Endothelial cell of umbilical vein (primary cell): ENCODE measurements around the gene LIMCH1. TPM values are rescaled to one million over a fixed set of nuclear protein-coding genes. Genes with fewer than 3 reads are reported as not detected.

Source experiments
- BruUV-seq: library from RNA; stranded (reverse); fragments of 400-500 nt; replicated peaks from 2 replicates; lab custom pipeline; 2021; lab: Mats Ljungman, UMichigan
- CTCF ChIA-PET: fragments of 300-600, 350-600 bp; sonication (Branson Sonifier 250); formaldehyde crosslinking; loops from one replicate; lab custom pipeline; 2021; ENCODE audit warnings: antibody characterized with exemption, inconsistent platforms; lab: Charles Lee
- POLR2A ChIA-PET: fragments of 300-600, 350-600 bp; sonication (Branson Sonifier 250); formaldehyde crosslinking; loops from one replicate; lab custom pipeline; 2021; ENCODE audit warnings: antibody characterized with exemption, inconsistent platforms; lab: Charles Lee
- DNase-seq: peaks from one replicate; pipeline ENCODE4 v3.0.0-alpha.2; 2011; ENCODE audit warnings: low read depth, low spot score
- FAIRE-seq: peaks from 2 replicates; lab custom pipeline; 2011; peaks lifted over from hg19 to GRCh38; lab: Jason Lieb, UNC
- H2AFZ ChIP-seq: 2 replicates; pipeline ENCODE4 v1.6.0; 2012; ENCODE audit warnings: low read depth, low read length, control low read depth, inconsistent platforms
- H3K27ac ChIP-seq: 2 replicates; pipeline ENCODE4 v1.5.1; 2011; ENCODE audit warnings: low read depth, mild to moderate bottlenecking, control low read depth, low read length, moderate library complexity; ENCODE audit not compliant: insufficient read depth
- H3K27me3 ChIP-seq, 2 experiments: 2 replicates each; pipeline versions ENCODE4 v1.6.0 to v1.6.1; 2011; ENCODE audit warnings: low read length in 2 of 2, mixed read lengths in 1 of 2; ENCODE audit not compliant: control insufficient read depth in 2 of 2, insufficient read depth in 2 of 2
- H3K36me3 ChIP-seq, 2 experiments: 2 replicates in 1 of 2; 3 replicates in 1 of 2; pipeline ENCODE4 v1.5.1; 2011; ENCODE audit warnings: low read length in 2 of 2, mild to moderate bottlenecking in 1 of 2, moderate library complexity in 1 of 2; ENCODE audit not compliant: control insufficient read depth in 2 of 2, insufficient read depth in 2 of 2; ENCODE audit errors: extremely low read depth in 1 of 2
- H3K4me1 ChIP-seq: 3 replicates; pipeline ENCODE4 v1.5.1; 2011; ENCODE audit warnings: mild to moderate bottlenecking, low read length; ENCODE audit not compliant: control insufficient read depth, insufficient read depth; ENCODE audit errors: extremely low read depth
- H3K4me2 ChIP-seq: 2 replicates; pipeline ENCODE4 v1.6.1; 2011; ENCODE audit warnings: low read length, control low read depth, mixed read lengths; ENCODE audit not compliant: insufficient read depth
- H3K4me3 ChIP-seq, 3 experiments: fragments of 200-600 bp in 1 of 3; sonication (generic), shearing (Covaris generic) in 1 of 3; replicated peaks in 1 of 3; 2 replicates each; pipeline ENCODE4 v1.5.1; 2011 to 2016; ENCODE audit warnings: control low read depth in 3 of 3, low read length in 3 of 3, mild to moderate bottlenecking in 2 of 3, inconsistent platforms in 1 of 3, low read depth in 1 of 3, moderate library complexity in 1 of 3; ENCODE audit not compliant: insufficient read depth in 1 of 3
- H3K79me2 ChIP-seq: 2 replicates; pipeline ENCODE4 v1.6.0; 2012; ENCODE audit warnings: low read length, inconsistent platforms; ENCODE audit not compliant: control insufficient read depth, insufficient read depth
- H3K9ac ChIP-seq: replicated peaks from 2 replicates; pipeline ENCODE3; 2011; ENCODE audit warnings: low read length, control low read depth; ENCODE audit not compliant: insufficient read depth; ENCODE audit errors: extremely low read depth
- H3K9me1 ChIP-seq: replicated peaks from 3 replicates; pipeline ENCODE4 v1.6.0; 2011; ENCODE audit warnings: mild to moderate bottlenecking, low read length; ENCODE audit not compliant: control insufficient read depth, insufficient read depth; ENCODE audit errors: extremely low read depth
- H3K9me3 ChIP-seq: replicated peaks from 2 replicates; pipeline ENCODE4 v1.5.1; 2012; ENCODE audit warnings: low read length, inconsistent platforms; ENCODE audit not compliant: control insufficient read depth, insufficient read depth
- H4K20me1 ChIP-seq: replicated peaks from 2 replicates; pipeline ENCODE3; 2011; ENCODE audit warnings: mild to moderate bottlenecking, low read length; ENCODE audit not compliant: control insufficient read depth, insufficient read depth; ENCODE audit errors: extremely low read depth
- CTCF ChIP-seq, 2 donors: IDR thresholded peaks; 1 replicate in 1 of 2; 2 replicates in 1 of 2; pipeline ENCODE4 v1.5.1; 2011; ENCODE audit warnings: low read length in 2 of 2, mild to moderate bottlenecking in 2 of 2, moderate library complexity in 2 of 2, control low read depth in 1 of 2, inconsistent platforms in 1 of 2, low read depth in 1 of 2; ENCODE audit not compliant: insufficient read depth in 1 of 2; ENCODE audit errors: extremely low read depth in 1 of 2
- EZH2 ChIP-seq: IDR thresholded peaks from 2 replicates; pipeline ENCODE4 v1.6.1; 2012; ENCODE audit warnings: borderline replicate concordance, low read depth, mild to moderate bottlenecking, moderate library complexity, low read length, inconsistent platforms; ENCODE audit not compliant: severe bottlenecking
- FOS ChIP-seq: IDR thresholded peaks from 2 replicates; pipeline ENCODE4 v1.6.1; 2011; ENCODE audit warnings: mild to moderate bottlenecking, low read length, moderate library complexity, borderline replicate concordance; ENCODE audit not compliant: insufficient read depth
- JUN ChIP-seq: IDR thresholded peaks from 2 replicates; pipeline ENCODE4 v1.6.1; 2011; ENCODE audit warnings: borderline replicate concordance, low read depth; ENCODE audit not compliant: insufficient read length, insufficient read depth
- MAX ChIP-seq: IDR thresholded peaks from 2 replicates; pipeline ENCODE4 v1.6.1; 2011; ENCODE audit not compliant: insufficient read depth, insufficient read length
- POLR2A ChIP-seq: IDR thresholded peaks from 2 replicates; pipeline ENCODE4 v1.6.1; 2012; ENCODE audit warnings: low read depth, mild to moderate bottlenecking, control low read depth, low read length
- POLR2AphosphoS5 ChIP-seq: IDR thresholded peaks from 2 replicates; pipeline ENCODE4 v1.6.1; 2012; ENCODE audit warnings: low read depth, mild to moderate bottlenecking, control low read depth, low read length, moderate library complexity; ENCODE audit not compliant: insufficient read depth
- dilution Hi-C: fragments of 300-500 bp; cut with MboI; formaldehyde crosslinking; loops from one replicate; pipeline ENCODE4 v1.15.0; 2019; ENCODE audit warnings: low sequenced_read_pairs; ENCODE audit not compliant: extremely low pct_ligation_motif_present
- intact Hi-C: fragments of 100-400 bp; cut with micrococcal nuclease; formaldehyde crosslinking; loops from one replicate; pipeline ENCODE4 v1.10.0; 2022
- polyA plus RNA-seq, 4 experiments: library from polyadenylated mRNA; depleted of rRNA in 3 of 4; stranded (reverse) in 3 of 4; unstranded in 1 of 4; fragments of >200 nt; gene quantifications; 2 replicates each; pipeline versions ENCODE4 v1.2.1 to v1.2.3, GENCODE V29; 2011 to 2012; ENCODE audit warnings: missing spikeins in 1 of 4
- total RNA-seq: library from RNA; stranded (reverse); gene quantifications from 2 replicates; pipeline ENCODE4 v1.2.3, GENCODE V29; 2021

Gene LIMCH1
- total and polyA plus RNA-seq, 2 donors (not counting 3 experiments of a cell fraction or from before 2014, with no cell fraction given), result 14.3 to 32.8 TPM

- ChIA-PET POLR2A (no interaction called here), CTCF (interaction anchor here (1.8 to 2.3 kb wide), 2 partner anchors 8 to 163 kb away, joined by 6 read pairs; no protein-coding TSS in a partner anchor)
- H3K9ac ChIP-seq, result no peak overlapping the region
- H3K36me3 ChIP-seq, result no peaks in the 10 kb centered on the region
- DNase-seq (no peak), FAIRE-seq (no peak)
- no peak overlapping the region for H2AFZ ChIP-seq
- H3K9me1 ChIP-seq, result no peaks in the 10 kb centered on the region
- no peaks in the 10 kb centered on the region for H3K79me2 ChIP-seq
- no peaks in the 10 kb centered on the region for H3K4me1 ChIP-seq
- BruUV-seq, result no TSS peak
- no peak overlapping the region for H3K27ac ChIP-seq
- dilution Hi-C loops, result no loop called here
- no peaks in the 10 kb centered on the region for H3K9me3 ChIP-seq
- no peaks in the 10 kb centered on the region for H4K20me1 ChIP-seq
- no peak overlapping the region for H3K4me3 ChIP-seq
- intact Hi-C loops, result no loop called here
- H3K4me2 ChIP-seq, result no peak overlapping the region
- H3K27me3 ChIP-seq, result peaks cover 1 to 8% of the 10 kb centered on the region in 2 experiments
- TF ChIP-seq CTCF (IDR thresholded peaks at IDR 0.05; ENCODE audit: extremely low read depth in 1 of 2, insufficient read depth in 1 of 2, low read depth in 1 of 2, low read length in 2 of 2), result peak in 1 of 2 donors; percentile 8
- TF ChIP-seq POLR2AphosphoS5, result no peak
- TF ChIP-seq EZH2, result no peak
- TF ChIP-seq FOS, result no peak
- no peak for TF ChIP-seq JUN
- no peak for TF ChIP-seq MAX
- TF ChIP-seq POLR2A, result no peak
Measured at GRCh38 chr4:41725254-41725653, 187.3 kb downstream of the LIMCH1 start.
